CD4-positive, alpha-beta T cell treated with Interferon alpha-2 for 1 hour (primary cell): ENCODE results near the gene ICAM2.
A peak's percentile ranks its signal among the peaks of the same experiment; 100 is the strongest.

ENCODE experiments used
- DNase-seq, 2 donors: peaks; one replicate each; pipeline ENCODE4 v3.0.0-alpha.2; 2020 to 2022

Gene ICAM2

DNA sequence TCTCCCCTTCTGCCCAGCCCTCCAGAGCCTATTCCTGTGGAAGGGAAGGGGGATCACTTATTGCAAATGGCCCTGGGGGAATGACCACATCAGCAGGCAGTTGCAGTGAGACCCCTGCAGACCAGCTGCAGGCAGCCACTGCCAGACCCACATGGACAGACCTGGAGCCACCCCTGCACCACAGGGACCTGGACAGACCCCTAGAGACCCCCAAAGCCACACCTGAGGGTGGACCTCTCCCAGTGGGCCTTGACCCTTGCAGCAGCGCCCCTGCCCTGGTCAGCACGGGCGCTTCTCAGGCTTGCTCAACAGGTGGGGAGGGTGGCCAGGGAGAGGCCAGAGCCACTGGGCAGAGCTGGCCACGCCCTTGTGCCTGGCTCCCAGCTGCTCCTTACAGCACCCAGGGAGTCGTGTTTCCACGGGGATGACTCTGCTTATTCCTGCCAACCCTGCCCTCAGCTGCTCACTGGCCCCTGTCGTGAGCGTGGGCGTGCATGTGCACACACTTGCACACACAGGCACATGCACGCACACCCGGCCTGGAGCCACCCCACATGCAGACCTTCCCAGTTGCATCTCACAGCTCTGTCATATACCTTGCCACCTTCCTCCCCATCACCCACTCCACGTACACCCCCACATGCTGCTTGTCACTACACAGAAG lies 46.4 kb downstream of the ICAM2 start:
- no peak for DNase-seq

DNA sequence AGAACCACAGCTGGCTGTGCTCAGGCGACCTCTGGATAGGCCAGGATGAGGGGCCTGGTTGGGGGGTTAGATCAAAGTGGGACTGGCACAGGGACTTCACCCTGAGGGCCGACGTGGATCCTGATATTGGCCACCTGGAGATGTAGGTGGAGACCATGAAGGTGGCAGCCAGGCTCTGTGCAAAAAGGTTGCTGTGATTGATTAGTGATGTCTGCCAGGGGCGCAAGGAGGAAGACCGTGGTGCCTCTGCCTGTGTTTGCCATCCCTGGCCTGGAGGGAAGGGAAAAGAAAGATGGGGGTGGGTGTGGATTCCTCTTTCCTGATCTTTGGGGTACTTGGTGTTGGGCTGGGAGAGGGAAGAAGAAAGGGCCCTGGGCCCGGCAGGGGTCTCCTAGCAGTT lies 47.2 kb downstream of the ICAM2 start:
- DNase-seq: no peak

DNA sequence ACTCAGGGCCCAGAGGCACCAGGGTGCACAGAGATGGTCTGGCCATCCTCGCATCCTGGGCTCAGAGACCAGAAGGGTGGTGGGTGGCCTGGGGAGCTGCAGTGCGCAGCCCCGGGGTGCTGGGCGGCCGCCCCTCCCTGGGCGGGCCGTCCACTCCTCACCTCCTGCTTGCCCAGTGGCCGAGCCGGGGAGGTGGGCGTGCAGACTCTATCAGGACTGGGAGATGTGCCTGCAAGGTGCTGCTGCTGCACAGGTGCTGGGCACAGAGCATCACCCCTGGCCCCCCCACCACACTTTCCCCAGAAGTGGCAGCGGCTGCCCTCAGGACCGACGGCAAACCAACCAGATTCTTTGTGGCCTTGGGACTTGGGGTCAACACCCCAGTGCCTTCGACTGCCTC lies 47.6 kb downstream of the ICAM2 start, which contains the start of gene SCN4A:
Gene SCN4A, minus strand, starts transcription at position 123 of the 400 bp plus-strand sequence. Its CDS starts 77 bp downstream, at position 46.
- DNase-seq: no peak

DNA sequence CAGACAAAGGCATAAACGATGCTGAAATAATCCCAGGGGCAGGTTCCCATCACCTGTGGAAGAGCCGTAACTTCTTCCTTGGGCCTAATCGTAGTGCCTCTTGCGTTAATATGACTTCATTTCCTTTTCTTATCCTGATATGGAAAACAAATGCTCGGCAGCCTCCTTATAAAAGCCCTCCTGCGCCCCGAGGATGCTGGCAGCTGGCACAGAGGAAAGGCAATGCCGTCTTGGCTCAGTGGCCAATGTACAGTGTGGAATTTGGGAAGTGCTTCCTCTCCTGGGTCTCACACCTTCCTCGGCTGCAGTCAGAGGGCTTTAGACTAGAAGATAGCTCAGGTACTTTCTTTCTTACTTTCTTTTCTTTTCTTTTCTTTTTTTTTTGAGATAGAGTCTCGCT lies 51.2 kb downstream of the ICAM2 start:
- DNase-seq: no peak

DNA sequence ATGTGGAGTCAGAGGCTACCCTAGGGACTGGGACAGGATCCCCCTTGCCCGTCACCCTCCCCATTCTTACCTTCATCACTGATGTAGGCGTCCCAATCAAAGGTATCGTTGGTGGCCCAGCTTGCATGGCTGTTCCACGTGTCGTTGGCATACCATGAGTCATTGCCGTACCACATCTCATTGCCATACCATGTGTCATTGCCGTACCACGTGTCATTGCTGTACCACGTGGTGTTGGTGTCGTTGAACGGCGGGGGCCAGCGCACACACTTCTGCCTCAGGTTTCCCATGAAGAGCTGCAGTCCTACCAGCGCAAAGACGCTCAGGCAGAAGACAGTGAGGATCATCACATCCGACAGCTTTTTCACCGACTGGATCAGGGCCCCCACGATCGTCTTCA lies 52.5 kb downstream of the ICAM2 start:
- no peak for DNase-seq

DNA sequence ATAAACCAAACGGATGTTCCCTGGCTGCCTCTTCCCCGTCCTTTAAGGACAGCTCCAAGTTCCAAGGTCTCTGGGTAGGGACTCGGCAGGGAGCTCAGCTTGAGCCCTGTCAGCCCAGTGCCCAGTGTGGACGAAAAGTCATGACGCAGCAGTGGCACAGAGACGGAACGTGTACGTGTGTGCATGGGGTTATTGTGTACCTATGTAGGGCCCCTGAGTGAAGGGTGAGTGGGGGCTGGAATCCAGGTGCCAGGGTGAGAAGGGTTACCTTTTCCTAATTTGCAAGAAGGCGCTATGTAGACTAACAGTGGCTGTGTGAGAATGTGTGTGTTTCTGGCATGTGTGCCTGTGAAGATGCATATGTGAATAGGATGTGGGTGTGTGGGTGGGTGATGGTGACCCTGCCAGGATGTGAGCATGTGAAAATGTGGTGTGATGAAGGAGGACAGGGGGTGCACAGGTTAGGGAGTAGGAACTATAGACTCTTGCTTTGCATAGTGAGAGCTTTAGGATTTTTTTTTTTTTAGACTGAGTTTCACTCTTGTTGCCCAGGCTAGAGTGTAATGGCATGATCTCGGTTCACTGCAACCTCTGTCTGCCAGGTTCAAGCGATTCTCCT lies 53.7 kb downstream of the ICAM2 start:
- DNase-seq: peak in 1 of 2 donors; percentile 31

DNA sequence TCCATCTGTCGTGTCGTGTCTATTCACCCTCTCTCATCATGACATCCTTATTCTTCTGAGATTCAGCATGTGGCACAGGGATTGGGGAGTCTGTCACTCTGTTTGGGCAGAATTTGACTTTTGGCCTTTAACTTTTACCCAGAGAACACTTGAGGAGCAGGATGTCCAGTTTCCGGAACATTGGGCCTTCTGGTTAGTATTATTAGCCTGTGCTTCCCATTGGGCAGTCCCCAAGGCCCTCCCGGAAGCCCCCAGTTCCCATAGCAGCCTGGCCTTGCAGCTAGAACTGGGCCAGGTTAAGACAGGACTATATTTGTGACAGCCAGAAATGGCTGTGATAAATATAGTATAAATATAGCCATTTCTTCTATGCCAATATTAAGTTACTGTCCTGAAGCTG lies 57.3 kb downstream of the ICAM2 start:
- DNase-seq: no peak

DNA sequence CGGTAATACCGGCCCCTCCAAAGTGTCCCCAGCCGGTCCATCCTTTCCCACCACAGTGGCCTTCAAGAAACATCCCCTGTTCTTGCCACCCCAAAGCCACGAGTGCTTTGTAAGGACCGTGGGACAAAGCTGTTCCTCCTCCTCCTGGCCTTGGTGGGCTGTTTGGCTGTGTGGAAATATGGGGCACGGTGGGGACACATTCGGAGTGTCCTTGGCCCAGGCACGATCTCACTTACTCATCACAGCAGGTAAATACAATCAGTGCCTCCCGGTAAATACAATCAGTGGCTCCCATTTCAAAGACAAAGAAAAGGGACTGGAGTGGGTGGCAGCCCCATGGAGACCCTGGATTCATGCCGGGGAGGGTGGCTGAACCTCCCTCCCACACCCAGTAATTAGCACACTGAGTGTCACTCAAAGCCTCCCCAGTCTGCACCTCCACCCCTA lies 58.1 kb downstream of the ICAM2 start:
- no peak for DNase-seq

DNA sequence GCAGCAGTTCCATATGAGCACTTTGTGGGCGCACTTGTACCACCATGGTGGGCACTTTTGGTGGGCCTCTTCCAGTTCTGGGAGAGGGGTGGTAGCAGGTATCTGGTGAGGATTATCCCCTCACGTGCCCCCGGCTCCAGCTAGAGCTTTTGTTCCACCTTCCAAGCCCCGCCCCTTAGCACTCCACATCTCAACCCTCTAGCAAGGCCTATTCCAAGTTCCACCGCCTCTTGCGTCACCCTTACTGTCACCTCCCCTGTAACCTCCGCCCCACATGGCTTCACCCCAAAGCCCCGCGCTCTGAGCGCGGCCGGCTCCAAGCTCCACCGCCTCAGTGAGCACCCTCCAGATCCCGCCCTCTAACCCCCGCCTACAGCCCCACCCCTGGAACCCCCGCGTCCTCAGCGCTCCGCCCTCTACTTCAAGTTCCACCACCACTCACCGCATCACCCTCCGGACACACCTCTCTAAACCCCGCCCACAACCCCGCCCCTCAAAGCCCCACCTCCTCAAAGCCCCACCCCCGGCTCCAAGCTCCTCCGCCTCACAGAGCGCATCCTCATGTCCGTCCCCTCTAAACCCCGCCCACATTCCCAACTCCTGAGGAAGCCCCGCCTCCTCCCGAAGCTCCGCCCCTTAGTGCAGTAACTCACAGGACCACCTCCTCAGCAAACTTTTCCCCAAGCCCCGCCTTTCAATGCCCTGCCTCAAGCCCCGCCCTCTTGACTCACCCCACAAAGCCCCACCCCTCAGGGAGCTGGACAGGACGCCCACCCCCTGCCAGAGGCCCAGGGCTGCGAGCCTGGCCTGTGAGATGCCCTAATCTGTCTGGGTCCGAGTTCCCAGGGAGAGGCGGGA lies 58.8 kb downstream of the ICAM2 start:
- DNase-seq: peak; percentile 55 to 69

DNA sequence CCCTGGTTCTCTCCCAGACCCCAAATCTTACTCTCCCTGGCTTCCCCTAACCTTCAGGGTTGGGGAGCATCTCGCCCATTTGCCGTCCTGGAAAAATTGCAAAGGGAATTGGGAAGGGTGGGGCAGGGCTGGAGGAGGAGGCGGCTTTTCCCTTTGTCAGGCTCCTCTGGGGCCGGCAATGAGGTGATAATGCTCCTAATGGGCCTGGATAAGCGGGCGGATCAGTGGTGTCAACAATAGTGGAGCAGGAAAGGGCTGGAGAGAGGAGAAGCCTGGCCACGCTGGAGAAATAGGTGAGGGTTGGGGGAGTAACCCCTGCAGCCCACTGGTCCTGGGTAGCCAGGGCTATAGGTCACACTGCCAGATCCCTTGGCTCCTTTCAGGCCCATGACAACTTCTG lies 60.0 kb downstream of the ICAM2 start:
- no peak for DNase-seq

DNA sequence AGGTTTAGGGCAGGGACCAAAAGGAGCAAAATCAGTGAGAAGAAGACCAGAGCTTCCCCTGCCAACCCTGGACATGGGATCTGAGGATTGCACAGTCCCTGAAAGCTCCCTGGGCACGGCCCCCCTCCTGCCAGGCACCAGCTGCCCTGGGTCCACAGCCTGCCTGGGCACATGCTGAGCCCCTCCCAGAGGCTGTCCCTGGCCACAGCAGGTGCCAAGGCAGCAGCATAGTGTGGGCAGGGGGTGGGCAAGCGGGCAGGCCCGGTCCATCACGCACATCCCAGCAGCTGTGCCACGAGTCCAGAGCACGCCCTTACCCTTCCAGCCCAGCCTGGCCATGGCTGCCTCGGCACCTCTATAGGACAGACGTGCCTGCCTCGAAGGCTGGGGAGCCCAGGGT lies 60.4 kb downstream of the ICAM2 start:
- DNase-seq: no peak

DNA sequence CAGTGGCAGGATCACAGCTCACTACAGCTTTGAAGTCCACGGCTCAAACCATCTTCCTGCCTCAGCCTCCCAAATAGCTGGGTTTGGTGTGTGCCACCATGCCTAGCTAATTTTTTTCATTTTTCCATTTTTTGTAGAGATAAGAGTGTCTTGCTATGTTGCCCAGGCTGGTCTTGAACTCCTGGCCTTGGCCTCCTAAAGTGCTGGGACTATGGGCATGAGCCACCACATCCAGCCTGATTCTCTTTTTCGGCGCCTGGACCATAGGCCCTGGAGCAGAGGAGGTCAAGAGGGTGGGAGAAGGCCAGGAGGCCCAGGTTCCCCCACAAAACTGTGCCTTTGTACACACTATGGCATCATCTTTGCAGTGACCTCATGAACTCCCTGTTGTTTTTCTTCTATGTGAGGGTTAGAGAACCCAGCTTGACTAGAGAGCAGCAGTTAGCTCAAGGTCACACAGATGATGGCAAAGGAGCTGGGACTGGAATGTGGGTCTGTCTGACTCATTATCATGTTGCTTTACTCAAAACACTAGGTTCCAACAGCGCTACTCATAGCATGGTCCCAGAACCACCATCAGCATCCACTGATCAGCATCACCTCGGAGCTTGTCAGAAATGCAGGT lies 64.0 kb downstream of the ICAM2 start:
- DNase-seq: no peak

DNA sequence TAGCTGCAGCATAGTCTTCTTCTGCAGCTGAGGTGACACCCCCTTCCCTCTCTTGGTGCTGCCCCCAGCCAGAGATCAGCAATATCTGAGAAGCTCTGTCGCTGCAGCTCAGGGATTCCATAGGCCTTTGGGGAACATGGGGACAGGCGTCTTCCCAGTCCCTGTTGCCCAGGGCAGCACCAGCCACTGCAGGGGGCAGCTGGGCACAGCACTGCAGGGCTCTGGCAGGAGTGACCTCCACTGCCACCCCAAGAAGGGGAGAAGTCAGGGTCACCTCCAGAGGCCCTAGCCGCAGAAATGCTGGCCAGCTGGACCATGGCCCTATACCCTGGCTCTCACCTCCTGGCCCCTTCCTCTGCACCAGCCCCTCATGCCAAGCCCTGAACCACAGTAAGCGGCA lies 64.6 kb downstream of the ICAM2 start:
- no peak for DNase-seq

DNA sequence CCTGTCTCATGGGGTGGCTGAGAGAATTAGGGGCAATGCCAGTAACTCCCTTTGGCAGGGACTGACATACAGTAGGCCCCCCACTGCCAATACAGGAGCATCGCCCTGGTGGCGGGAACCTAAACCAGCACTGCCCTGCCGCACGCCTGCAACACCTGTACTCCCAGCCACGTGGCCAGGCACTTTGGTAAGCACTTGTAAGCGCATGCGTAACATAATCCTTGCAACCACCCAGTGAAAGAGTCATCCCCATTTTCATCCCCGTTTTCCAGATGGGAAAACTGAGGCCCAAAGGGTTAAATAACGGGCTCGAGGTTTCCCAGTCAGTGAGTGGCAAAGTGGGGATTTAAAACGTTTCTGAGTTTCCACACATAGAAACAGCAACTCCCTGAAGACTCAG lies 65.2 kb downstream of the ICAM2 start:
- DNase-seq: no peak

DNA sequence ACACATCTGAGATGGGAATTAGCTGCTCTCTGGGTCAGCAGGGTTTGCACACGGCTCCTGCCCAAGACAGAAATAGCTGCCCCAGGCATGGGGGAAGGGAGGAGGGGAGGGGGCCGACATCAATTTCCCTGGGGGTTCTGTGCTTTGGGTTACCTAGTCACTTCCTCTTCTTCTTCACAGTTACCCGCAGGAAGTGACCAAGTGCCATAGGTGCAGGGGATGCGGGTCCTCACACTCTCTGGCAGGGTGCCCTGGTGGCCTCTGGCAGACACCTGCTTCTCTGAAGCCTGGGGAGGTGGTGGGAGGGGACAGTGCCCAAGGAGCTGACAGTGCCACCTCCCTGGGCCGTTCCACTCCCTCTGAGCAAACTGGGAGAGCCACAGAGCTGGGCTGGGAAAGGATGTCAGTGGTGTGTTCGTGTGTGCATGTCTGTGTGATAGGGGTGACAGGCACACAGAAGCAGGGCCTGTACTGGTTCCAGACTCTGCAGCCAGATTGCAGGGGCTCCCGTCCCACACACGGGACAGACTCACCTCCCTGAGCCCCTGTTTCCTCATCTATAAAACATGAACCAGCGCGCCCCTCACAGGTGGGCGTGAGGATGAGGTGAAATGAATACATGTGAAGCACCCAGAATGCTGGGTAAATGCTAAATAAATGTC lies 65.9 kb downstream of the ICAM2 start:
- DNase-seq: peak; percentile 45 to 50
